HEK293T (cell line): ENCODE measurements around the gene PROS1.

Experiments used
- ARNT ChIP-seq: fragments of 450-650 bp; IDR thresholded peaks from 2 replicates; pipeline ENCODE4 v1.6.1; 2017; ENCODE audit warnings: mild to moderate bottlenecking
- BHLHE40 ChIP-seq: fragments of 450-650 bp; IDR thresholded peaks from 2 replicates; pipeline ENCODE4 v1.6.1; 2016; ENCODE audit warnings: mild to moderate bottlenecking, moderate library complexity, borderline replicate concordance
- CTBP1 ChIP-seq: fragments of 450-650 bp; IDR thresholded peaks from 2 replicates; pipeline ENCODE4 v1.6.1; 2016; ENCODE audit warnings: borderline replicate concordance
- ELF4 ChIP-seq: fragments of 450-650 bp; IDR thresholded peaks from 2 replicates; pipeline ENCODE4 v1.6.1; 2017; ENCODE audit warnings: antibody characterized with exemption
- FOXA1 ChIP-seq: fragments of 450-650 bp; IDR thresholded peaks from 2 replicates; pipeline ENCODE4 v1.6.1; 2016; ENCODE audit warnings: mild to moderate bottlenecking
- FOXK2 ChIP-seq: fragments of 450-650 bp; IDR thresholded peaks from 2 replicates; pipeline ENCODE4 v1.6.1; 2016; ENCODE audit warnings: mild to moderate bottlenecking
- FOXM1 ChIP-seq: fragments of 450-650 bp; IDR thresholded peaks from 2 replicates; pipeline ENCODE4 v1.6.1; 2017; ENCODE audit warnings: mild to moderate bottlenecking, borderline replicate concordance
- HDGF ChIP-seq: fragments of 450-650 bp; IDR thresholded peaks from 2 replicates; pipeline ENCODE4 v1.6.1; 2017; ENCODE audit warnings: antibody characterized with exemption, borderline replicate concordance
- LEF1 ChIP-seq: fragments of 450-650 bp; IDR thresholded peaks from 2 replicates; pipeline ENCODE4 v1.6.1; 2017; ENCODE audit warnings: mild to moderate bottlenecking, borderline replicate concordance
- SP1 ChIP-seq: fragments of 450-650 bp; IDR thresholded peaks from 2 replicates; pipeline ENCODE4 v1.6.1; 2017
- SUZ12 ChIP-seq: fragments of 450-650 bp; IDR thresholded peaks from 2 replicates; pipeline ENCODE4 v1.6.1; 2016; ENCODE audit warnings: mild to moderate bottlenecking
- TARDBP ChIP-seq: fragments of 450-650 bp; IDR thresholded peaks from 2 replicates; pipeline ENCODE4 v1.6.1; 2016
- TF ChIP-seq, protein P1 (sequence below): fragments of 450-650 bp; IDR thresholded peaks from 2 replicates; pipeline ENCODE4 v1.6.1; 2016

- TF ChIP-seq FOXK2 (no peak), ELF4 (no peak), HDGF (no peak), BHLHE40 (no peak), CTBP1 (no peak), SP1 (no peak), TARDBP (no peak), FOXA1 (no peak), LEF1 (no peak), SUZ12 (no peak), FOXM1 (no peak), ARNT (no peak)
- TF ChIP-seq, protein P1, sequence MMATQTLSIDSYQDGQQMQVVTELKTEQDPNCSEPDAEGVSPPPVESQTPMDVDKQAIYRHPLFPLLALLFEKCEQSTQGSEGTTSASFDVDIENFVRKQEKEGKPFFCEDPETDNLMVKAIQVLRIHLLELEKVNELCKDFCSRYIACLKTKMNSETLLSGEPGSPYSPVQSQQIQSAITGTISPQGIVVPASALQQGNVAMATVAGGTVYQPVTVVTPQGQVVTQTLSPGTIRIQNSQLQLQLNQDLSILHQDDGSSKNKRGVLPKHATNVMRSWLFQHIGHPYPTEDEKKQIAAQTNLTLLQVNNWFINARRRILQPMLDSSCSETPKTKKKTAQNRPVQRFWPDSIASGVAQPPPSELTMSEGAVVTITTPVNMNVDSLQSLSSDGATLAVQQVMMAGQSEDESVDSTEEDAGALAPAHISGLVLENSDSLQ: no peak
Observed at GRCh38 chr3:93988764-93989163, 15.1 kb upstream of the PROS1 start.
